H9 (cell line): Measurements from ENCODE around the gene KIAA0513. TPM values are rescaled to one million over a fixed set of nuclear protein-coding genes. Genes with fewer than 3 reads are reported as not detected.

ENCODE experiments used
- DNase-seq: peaks from one replicate; pipeline ENCODE4 v3.0.0-alpha.2; 2017
- H2AFZ ChIP-seq: one replicate; pipeline ENCODE4 v1.6.1; 2013; ENCODE audit warnings: mild to moderate bottlenecking, low read length, control low read depth, moderate library complexity
- H2AK5ac ChIP-seq: 2 replicates; pipeline ENCODE4 v1.6.1; 2013; ENCODE audit warnings: low read length, control low read depth, mixed read lengths; ENCODE audit not compliant: insufficient read length
- H2BK120ac ChIP-seq: one replicate; pipeline ENCODE4 v1.6.1; 2013; ENCODE audit warnings: low read depth, mild to moderate bottlenecking, low read length, control low read depth, inconsistent platforms; ENCODE audit not compliant: poor library complexity, severe bottlenecking
- H2BK12ac ChIP-seq: 2 replicates; pipeline ENCODE4 v1.6.1; 2013; ENCODE audit warnings: low read length, control low read depth, mixed read lengths, low read depth; ENCODE audit not compliant: insufficient read length
- H2BK15ac ChIP-seq: 2 replicates; pipeline ENCODE4 v1.6.1; 2013; ENCODE audit warnings: low read depth, low read length, control low read depth
- H2BK20ac ChIP-seq: one replicate; pipeline ENCODE4 v1.6.1; 2013; ENCODE audit warnings: low read depth, mild to moderate bottlenecking, low read length, control low read depth, inconsistent platforms; ENCODE audit not compliant: poor library complexity, severe bottlenecking
- H2BK5ac ChIP-seq: 2 replicates; pipeline ENCODE4 v1.6.1; 2013; ENCODE audit warnings: low read length, control low read depth, mixed read lengths; ENCODE audit not compliant: insufficient read length
- H3K14ac ChIP-seq: 2 replicates; pipeline ENCODE4 v1.6.1; 2013; ENCODE audit warnings: low read length, control low read depth; ENCODE audit not compliant: insufficient read depth
- H3K18ac ChIP-seq: 2 replicates; pipeline ENCODE4 v1.6.1; 2013; ENCODE audit warnings: low read depth, mild to moderate bottlenecking, mixed read lengths, low read length, control low read depth; ENCODE audit not compliant: insufficient read length
- H3K23ac ChIP-seq: 2 replicates; pipeline ENCODE4 v1.6.1; 2013; ENCODE audit warnings: low read length, control low read depth, mixed read lengths, low read depth; ENCODE audit not compliant: insufficient read length
- H3K23me2 ChIP-seq: 2 replicates; pipeline ENCODE4 v1.6.1; 2013; ENCODE audit warnings: low read depth, mild to moderate bottlenecking, mixed read lengths, low read length, control low read depth; ENCODE audit not compliant: insufficient read length, poor library complexity, severe bottlenecking
- H3K27ac ChIP-seq: 2 replicates; pipeline ENCODE4 v1.5.1; 2013; ENCODE audit warnings: low read length, control low read depth, mixed read lengths, low read depth; ENCODE audit not compliant: insufficient read length
- H3K27me3 ChIP-seq: 2 replicates; pipeline ENCODE4 v1.6.1; 2013; ENCODE audit warnings: low read length, control low read depth, inconsistent platforms; ENCODE audit not compliant: insufficient read depth
- H3K4ac ChIP-seq: 2 replicates; pipeline ENCODE4 v1.6.1; 2013; ENCODE audit warnings: low read depth, mild to moderate bottlenecking, control low read depth, inconsistent platforms, low read length, moderate library complexity
- H3K4me1 ChIP-seq: 2 replicates; pipeline ENCODE4 v1.6.1; 2013; ENCODE audit warnings: low read length, control low read depth, inconsistent platforms; ENCODE audit not compliant: insufficient read depth
- H3K4me2 ChIP-seq: 2 replicates; pipeline ENCODE4 v1.6.1; 2013; ENCODE audit warnings: low read length, control low read depth, mixed read lengths; ENCODE audit not compliant: insufficient read length, insufficient read depth
- H3K56ac ChIP-seq: 2 replicates; pipeline ENCODE4 v1.6.1; 2013; ENCODE audit warnings: low read depth, mild to moderate bottlenecking, mixed read lengths, low read length, control low read depth; ENCODE audit not compliant: insufficient read length
- H3K79me1 ChIP-seq: 2 replicates; pipeline ENCODE4 v1.6.1; 2013; ENCODE audit warnings: low read depth, mild to moderate bottlenecking, moderate library complexity, low read length, control low read depth, inconsistent platforms; ENCODE audit not compliant: insufficient read depth, poor library complexity, severe bottlenecking
- H3K79me2 ChIP-seq: 2 replicates; pipeline ENCODE4 v1.6.1; 2013; ENCODE audit warnings: low read length, control low read depth, inconsistent platforms; ENCODE audit not compliant: insufficient read depth
- H3K9ac ChIP-seq: 2 replicates; pipeline ENCODE4 v1.6.1; 2013; ENCODE audit warnings: low read length, control low read depth, mixed read lengths; ENCODE audit not compliant: insufficient read length; ENCODE audit errors: extremely low read depth
- H3K9me3 ChIP-seq: one replicate; pipeline ENCODE4 v1.6.1; 2013; ENCODE audit warnings: low read depth, low read length, inconsistent platforms; ENCODE audit not compliant: control insufficient read depth
- H3T11ph ChIP-seq: one replicate; pipeline ENCODE4 v1.6.1; 2013; ENCODE audit warnings: mild to moderate bottlenecking, low read length, control low read depth, inconsistent platforms
- H4K20me1 ChIP-seq: one replicate; pipeline ENCODE4 v1.6.1; 2013; ENCODE audit not compliant: control insufficient read depth, insufficient read length, insufficient read depth
- H4K5ac ChIP-seq: 2 replicates; pipeline ENCODE4 v1.6.1; 2013; ENCODE audit warnings: low read depth, mild to moderate bottlenecking, mixed read lengths, low read length, control low read depth; ENCODE audit not compliant: insufficient read length
- H4K8ac ChIP-seq: replicated peaks from 2 replicates; pipeline ENCODE4 v1.6.1; 2013; ENCODE audit warnings: low read length, control low read depth, mixed read lengths, low read depth; ENCODE audit not compliant: insufficient read length
- H4K91ac ChIP-seq: 2 replicates; pipeline ENCODE4 v1.6.1; 2013; ENCODE audit warnings: low read depth, mild to moderate bottlenecking, moderate library complexity, mixed read lengths, low read length, control low read depth; ENCODE audit not compliant: insufficient read length
- H3K27ac Mint-ChIP-seq, 3 experiments: 2 replicates in 2 of 3; 3 replicates in 1 of 3; pipeline ENCODE4 v1.8.0; 2020 to 2021; ENCODE audit warnings: mixed read lengths in 3 of 3, mild to moderate bottlenecking in 1 of 3, moderate library complexity in 1 of 3
- H3K27me3 Mint-ChIP-seq: 2 replicates; pipeline ENCODE4 v1.8.0; 2021; ENCODE audit warnings: low read depth, mild to moderate bottlenecking, moderate library complexity, mixed read lengths
- H3K36me3 Mint-ChIP-seq, 3 experiments: 2 replicates in 2 of 3; 3 replicates in 1 of 3; pipeline ENCODE4 v1.8.0; 2020 to 2021; ENCODE audit warnings: low read depth in 3 of 3, mixed read lengths in 3 of 3; ENCODE audit not compliant: insufficient read depth in 1 of 3
- H3K4me1 Mint-ChIP-seq, 2 experiments: 2 replicates each; pipeline ENCODE4 v1.8.0; 2020; ENCODE audit warnings: mixed read lengths in 2 of 2
- H3K4me3 Mint-ChIP-seq, 2 experiments: 2 replicates in 1 of 2; 3 replicates in 1 of 2; pipeline ENCODE4 v1.8.0; 2020 to 2021; ENCODE audit warnings: mild to moderate bottlenecking in 2 of 2, mixed read lengths in 2 of 2, moderate library complexity in 1 of 2
- H3K9me3 Mint-ChIP-seq, 2 experiments: 2 replicates in 1 of 2; 3 replicates in 1 of 2; pipeline ENCODE4 v1.8.0; 2020; ENCODE audit warnings: mild to moderate bottlenecking in 2 of 2, mixed read lengths in 2 of 2, moderate library complexity in 1 of 2
- CTCF ChIP-seq: fragments of 200-600 bp; sonication (generic); conservative IDR thresholded peaks from 3 replicates; pipeline ENCODE4 v1.8.0; 2021; ENCODE audit warnings: antibody characterized with exemption, mild to moderate bottlenecking
- WGBS: extraction: QIAGEN DNeasy Blood & Tissue Kit; methylation state at CpG from one replicate; pipeline ENCODE4 v1.1.7; 2013; ENCODE audit warnings: missing lambda C conversion rate, low lambda C conversion rate, mixed read lengths; ENCODE audit not compliant: insufficient read length; ENCODE audit errors: extremely low coverage; 5-methylcytosine and 5-hydroxymethylcytosine counted together
- total RNA-seq: library from RNA; stranded (reverse); gene quantifications from 2 replicates; pipeline ENCODE4 v1.2.1, GENCODE V29; 2021

The KIAA0513 gene
- total RNA-seq, 1 experiment from 2014 or later: 4.7 TPM

- Histone ChIP-seq H3K23ac (no peak overlapping the region), H3T11ph (no peak overlapping the region), H2BK12ac (no peak overlapping the region), H3K18ac (no peak overlapping the region), H3K4me2 (no peak overlapping the region), H3K79me1 (no peaks in the 10 kb centered on the region), H2AK5ac (no peak overlapping the region), H4K5ac (no peak overlapping the region), H3K79me2 (no peaks in the 10 kb centered on the region), H4K8ac (no peak overlapping the region), H3K4ac (no peak overlapping the region; the same call in 1 of the 2 replicates), H2BK15ac (no peak overlapping the region), H3K27me3 (no peaks in the 10 kb centered on the region; the same call in 1 of the 2 replicates), H3K27ac (no peak overlapping the region), H2BK20ac (no peak overlapping the region), H3K23me2 (no peaks in the 10 kb centered on the region), H2AFZ (no peak overlapping the region), H3K9me3 (no peaks in the 10 kb centered on the region), H3K56ac (no peak overlapping the region), H4K91ac (no peak overlapping the region), H3K9ac (no peak overlapping the region), H3K14ac (no peak overlapping the region; the same call in 1 of the 2 replicates), H2BK5ac (no peak overlapping the region), H3K4me1 (no peaks in the 10 kb centered on the region), H2BK120ac (no peak overlapping the region), H4K20me1 (no peaks in the 10 kb centered on the region)
- no CpG with 5 or more reads among the region's 13 CpGs for WGBS
- Mint-ChIP-seq H3K27me3 (peaks cover 33% of the 10 kb centered on the region), H3K27ac (no peak overlapping the region; a peak in 1 of 7 replicates), H3K4me1 (peaks cover 21 to 23% of the 10 kb centered on the region in 2 experiments), H3K36me3 (peaks cover 0 to 8% (median 1%) of the 10 kb centered on the region in 3 experiments; a peak in 3 of 7 replicates), H3K9me3 (no peaks in the 10 kb centered on the region), H3K4me3 (no peak overlapping the region)
- no peak for DNase-seq
- TF ChIP-seq CTCF: no peak
Observed at GRCh38 chr16:85072947-85073346, 45.4 kb downstream of the KIAA0513 start.
